Suprapubic skin (tissue), 4 donors: Measurements from ENCODE around the gene PARD6G. TPM values are rescaled to one million over a fixed set of nuclear protein-coding genes. Genes with fewer than 3 reads are reported as not detected.

Experiments used
- DNase-seq, 2 donors: peaks; one replicate each; pipeline ENCODE4 v3.0.0-alpha.2; 2019; ENCODE audit warnings: low spot score in 2 of 2
- H3K27ac ChIP-seq: fragments of 200-600 bp; sonication (generic); one replicate; pipeline ENCODE4 v1.5.1; 2019
- H3K27me3 ChIP-seq: fragments of 200-600 bp; sonication (generic); one replicate; pipeline ENCODE4 v1.5.1; 2019
- H3K36me3 ChIP-seq: fragments of 200-600 bp; sonication (generic); one replicate; pipeline ENCODE4 v1.5.1; 2019
- H3K4me1 ChIP-seq: fragments of 200-600 bp; sonication (generic); one replicate; pipeline ENCODE4 v1.5.1; 2019
- H3K4me3 ChIP-seq: fragments of 200-600 bp; sonication (generic); one replicate; pipeline ENCODE4 v1.5.1; 2019; ENCODE audit warnings: mild to moderate bottlenecking
- H3K9me3 ChIP-seq: fragments of 200-600 bp; sonication (generic); one replicate; pipeline ENCODE4 v1.5.1; 2019
- CTCF ChIP-seq, 2 donors: fragments of 200-600 bp in 1 of 2; fragments of 450-650 bp in 1 of 2; sonication (generic) in 1 of 2; IDR thresholded peaks; one replicate each; pipeline ENCODE4 v1.5.1; 2016 to 2019; ENCODE audit warnings: antibody characterized with exemption in 2 of 2, mild to moderate bottlenecking in 1 of 2, moderate library complexity in 1 of 2
- EP300 ChIP-seq: sonication (generic); formaldehyde crosslinking; IDR thresholded peaks from one replicate; pipeline ENCODE4 v1.6.1; 2017; ENCODE audit warnings: antibody characterized with exemption
- POLR2A ChIP-seq, 2 donors: fragments of 450-650 bp; IDR thresholded peaks; one replicate each; pipeline ENCODE4 v1.6.1; 2017; ENCODE audit warnings: antibody characterized with exemption in 2 of 2, mild to moderate bottlenecking in 2 of 2, moderate library complexity in 2 of 2
- POLR2AphosphoS5 ChIP-seq, 3 donors: sonication (generic); formaldehyde crosslinking; IDR thresholded peaks; one replicate each; pipeline ENCODE4 v1.6.1; 2017; ENCODE audit warnings: antibody characterized with exemption in 3 of 3
- WGBS: methylation state at CpG from one replicate; pipeline ENCODE4 v1.1.5; 2018; 5-methylcytosine and 5-hydroxymethylcytosine counted together
- total RNA-seq, 4 donors: library from RNA; depleted of rRNA; stranded (reverse); fragments of >200 nt; gene quantifications; one replicate each; pipeline ENCODE4 v1.1.0, GENCODE V29; 2016

PARD6G gene
- total RNA-seq, 4 donors from 2014 or later = 47.5 to 97.6 (median 82.2) TPM

GRCh38 chr18:80196528-80197320, 50.6 kb downstream of the PARD6G start:
- no peak for DNase-seq
- no peaks in the 10 kb centered on the region for H3K9me3 ChIP-seq
- H3K4me3 ChIP-seq = no peak overlapping the region
- peaks cover 4% of the 10 kb centered on the region for H3K36me3 ChIP-seq
- H3K27me3 ChIP-seq = no peaks in the 10 kb centered on the region
- peak overlapping the region; percentile 46 for H3K27ac ChIP-seq
- TF ChIP-seq CTCF (IDR thresholded peaks at IDR 0.05) = no peak
- TF ChIP-seq POLR2AphosphoS5 (IDR thresholded peaks at IDR 0.05) = no peak
- no peak for TF ChIP-seq POLR2A (IDR thresholded peaks at IDR 0.05)
- WGBS = 20% methylated on average over 13 of the region's 13 CpGs
- H3K4me1 ChIP-seq = peaks cover 35% of the 10 kb centered on the region

- TF ChIP-seq EP300 = no peak
- no peak for TF ChIP-seq POLR2AphosphoS5 (IDR thresholded peaks at IDR 0.05)
- no peak for TF ChIP-seq POLR2A (IDR thresholded peaks at IDR 0.05)
- TF ChIP-seq CTCF (IDR thresholded peaks at IDR 0.05) = no peak
- WGBS = 82% methylated on average over 15 of the region's 15 CpGs
- no peak overlapping the region for H3K27ac ChIP-seq
- no peaks in the 10 kb centered on the region for H3K36me3 ChIP-seq
- no peaks in the 10 kb centered on the region for H3K27me3 ChIP-seq
- peaks cover 20% of the 10 kb centered on the region for H3K4me1 ChIP-seq
- H3K9me3 ChIP-seq = no peaks in the 10 kb centered on the region
- DNase-seq = peak in 1 of 2 donors; percentile 28
- no peak overlapping the region for H3K4me3 ChIP-seq
These were observed 52.3 kb downstream of the PARD6G start for GRCh38 chr18:80194874-80195570.

- H3K27ac ChIP-seq = no peak overlapping the region
- peak in 1 of 2 donors; percentile 63 for DNase-seq
These were observed 53.6 kb downstream of the PARD6G start for GRCh38 chr18:80193701-80194100.

GRCh38 chr18:80192653-80193385, 54.5 kb downstream of the PARD6G start:
- Histone ChIP-seq H3K4me1 (peaks cover 27% of the 10 kb centered on the region), H3K27ac (no peak overlapping the region), H3K9me3 (no peaks in the 10 kb centered on the region), H3K27me3 (no peaks in the 10 kb centered on the region), H3K36me3 (no peaks in the 10 kb centered on the region), H3K4me3 (no peak overlapping the region)
- TF ChIP-seq POLR2A (IDR thresholded peaks at IDR 0.05) = no peak
- no peak for TF ChIP-seq CTCF (IDR thresholded peaks at IDR 0.05)
- TF ChIP-seq POLR2AphosphoS5 (IDR thresholded peaks at IDR 0.05) = no peak
- no peak for TF ChIP-seq EP300
- WGBS = 89% methylated on average over 8 of the region's 11 CpGs
- no peak for DNase-seq

More at GRCh38 chr18:80193701-80194100, 53.6 kb downstream of the PARD6G start:
- TF ChIP-seq CTCF (IDR thresholded peaks at IDR 0.05) (no peak), POLR2AphosphoS5 (IDR thresholded peaks at IDR 0.05) (no peak)
- H3K36me3 ChIP-seq = no peaks in the 10 kb centered on the region
- H3K27me3 ChIP-seq = no peaks in the 10 kb centered on the region
- H3K9me3 ChIP-seq = no peaks in the 10 kb centered on the region
- H3K4me1 ChIP-seq = peaks cover 20% of the 10 kb centered on the region
- no peak overlapping the region for H3K4me3 ChIP-seq
- 44% methylated on average over 5 of the region's 5 CpGs for WGBS
